ENCODE measurements around the gene AUNIP.

DNA sequence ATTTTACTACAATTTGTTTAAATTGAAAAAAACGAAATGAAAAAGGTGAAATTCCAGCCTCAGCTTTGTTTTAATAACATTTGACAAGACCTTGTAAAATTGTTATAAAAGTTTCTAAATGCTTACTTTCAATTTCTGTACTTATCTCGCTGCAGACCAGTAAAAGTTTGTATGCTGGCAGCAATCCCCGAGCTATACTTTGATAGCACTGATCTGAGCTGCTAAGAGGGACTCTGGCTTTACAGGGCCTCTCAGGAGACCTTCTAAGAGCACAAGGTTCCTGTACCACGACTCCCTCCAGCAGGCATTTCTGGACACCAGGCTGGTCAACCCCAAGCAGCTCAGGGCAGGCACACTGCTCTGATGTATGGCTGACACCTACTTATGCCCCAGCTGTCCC, 33.9 kb upstream of the AUNIP start:
- TF ChIP-seq, protein P1, sequence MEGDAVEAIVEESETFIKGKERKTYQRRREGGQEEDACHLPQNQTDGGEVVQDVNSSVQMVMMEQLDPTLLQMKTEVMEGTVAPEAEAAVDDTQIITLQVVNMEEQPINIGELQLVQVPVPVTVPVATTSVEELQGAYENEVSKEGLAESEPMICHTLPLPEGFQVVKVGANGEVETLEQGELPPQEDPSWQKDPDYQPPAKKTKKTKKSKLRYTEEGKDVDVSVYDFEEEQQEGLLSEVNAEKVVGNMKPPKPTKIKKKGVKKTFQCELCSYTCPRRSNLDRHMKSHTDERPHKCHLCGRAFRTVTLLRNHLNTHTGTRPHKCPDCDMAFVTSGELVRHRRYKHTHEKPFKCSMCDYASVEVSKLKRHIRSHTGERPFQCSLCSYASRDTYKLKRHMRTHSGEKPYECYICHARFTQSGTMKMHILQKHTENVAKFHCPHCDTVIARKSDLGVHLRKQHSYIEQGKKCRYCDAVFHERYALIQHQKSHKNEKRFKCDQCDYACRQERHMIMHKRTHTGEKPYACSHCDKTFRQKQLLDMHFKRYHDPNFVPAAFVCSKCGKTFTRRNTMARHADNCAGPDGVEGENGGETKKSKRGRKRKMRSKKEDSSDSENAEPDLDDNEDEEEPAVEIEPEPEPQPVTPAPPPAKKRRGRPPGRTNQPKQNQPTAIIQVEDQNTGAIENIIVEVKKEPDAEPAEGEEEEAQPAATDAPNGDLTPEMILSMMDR (conservative IDR thresholded peaks at IDR 0.05 in 1 of 2, IDR thresholded peaks at IDR 0.05 in 1 of 2; ENCODE audit: extremely low read depth in 1 of 2, insufficient read depth in 1 of 2, low read depth in 1 of 2, low read length in 2 of 2), result no peak
- no peak for TF ChIP-seq EZH2 (IDR thresholded peaks at IDR 0.05; ENCODE audit: borderline replicate concordance, low read length)
